K562 (cell line): ENCODE measurements around the gene FGFRL1. TPM values are rescaled to one million over a fixed set of nuclear protein-coding genes. Genes with fewer than 3 reads are reported as not detected.

Experiments
- AFF4 ChIP-seq: sonication (generic); formaldehyde crosslinking; IDR thresholded peaks from 2 replicates; pipeline ENCODE4 v1.8.0; 2023; ENCODE audit warnings: mild to moderate bottlenecking, missing genetic modification reagents
- CAMTA2 ChIP-seq: fragments of 250-450 bp; sonication (Bioruptor Pico); conservative IDR thresholded peaks from 2 replicates; pipeline ENCODE4 v1.5.1; 2022
- CXXC5 ChIP-seq: fragments of 250-450 bp; sonication (Bioruptor Pico); IDR thresholded peaks from 2 replicates; pipeline ENCODE4 v1.8.0; 2022; ENCODE audit warnings: inconsistent platforms, mild to moderate bottlenecking, moderate library complexity
- GMEB1 ChIP-seq: fragments of 250-450 bp; sonication (Bioruptor Pico); IDR thresholded peaks from 2 replicates; pipeline ENCODE4 v1.4.0; 2020; ENCODE audit warnings: mild to moderate bottlenecking
- HES1 ChIP-seq: fragments of 450-650 bp; IDR thresholded peaks from 2 replicates; pipeline ENCODE4 v1.6.1; 2016; ENCODE audit warnings: low read depth, mild to moderate bottlenecking, moderate library complexity
- HNRNPLL ChIP-seq: fragments of 200-400 bp; formaldehyde crosslinking; IDR thresholded peaks from 2 replicates; pipeline ENCODE4 v1.6.1; 2017; ENCODE audit warnings: low read length, low read depth, mild to moderate bottlenecking; ENCODE audit not compliant: poor library complexity, severe bottlenecking
- MAX ChIP-seq: sonication (generic); formaldehyde crosslinking; IDR thresholded peaks from 2 replicates; pipeline ENCODE4 v1.9.0; 2022; ENCODE audit warnings: mild to moderate bottlenecking, missing genetic modification reagents
- MTF1 ChIP-seq: fragments of 250-450 bp; sonication (Bioruptor Pico); IDR thresholded peaks from 2 replicates; pipeline ENCODE4 v1.9.0; 2021; ENCODE audit warnings: moderate library complexity, mild to moderate bottlenecking, inconsistent platforms, borderline replicate concordance
- MYC ChIP-seq, 2 experiments: fragments of 250-450 bp in 1 of 2; sonication (Bioruptor Pico) in 1 of 2; IDR thresholded peaks; 2 replicates each; pipeline versions ENCODE4 v1.5.1 to v1.6.1; 2012 to 2021; ENCODE audit warnings: low read depth in 2 of 2, borderline replicate concordance in 1 of 2, improper control_type of control experiment in 1 of 2, low read length in 1 of 2, mild to moderate bottlenecking in 1 of 2, moderate library complexity in 1 of 2
- PYGO2 ChIP-seq: fragments of 450-650 bp; IDR thresholded peaks from 2 replicates; pipeline ENCODE4 v1.6.1; 2016; ENCODE audit warnings: mild to moderate bottlenecking, missing genetic modification characterization, moderate library complexity, missing compliant biosample characterization
- SP2 ChIP-seq: IDR thresholded peaks from 2 replicates; pipeline ENCODE4 v1.6.1; 2011; ENCODE audit warnings: mild to moderate bottlenecking, low read depth, low read length, moderate library complexity; ENCODE audit not compliant: poor library complexity, severe bottlenecking; ENCODE audit errors: extremely low read depth
- SPI1 ChIP-seq: IDR thresholded peaks from 2 replicates; pipeline ENCODE4 v1.6.1; 2011; ENCODE audit warnings: low read depth, low read length, control low read depth, borderline replicate concordance
- TFE3 ChIP-seq: fragments of 450-650 bp; formaldehyde crosslinking; IDR thresholded peaks from 2 replicates; pipeline ENCODE4 v1.4.0; 2020; ENCODE audit warnings: mild to moderate bottlenecking, mixed read lengths
- TGIF2 ChIP-seq: sonication (generic); formaldehyde crosslinking; IDR thresholded peaks from 2 replicates; pipeline ENCODE4 v1.8.1; 2022; ENCODE audit warnings: mild to moderate bottlenecking, missing genetic modification reagents, moderate library complexity
- ZNF121 ChIP-seq: sonication (generic); formaldehyde crosslinking; conservative IDR thresholded peaks from 2 replicates; pipeline ENCODE4 v1.8.0; 2022; ENCODE audit warnings: missing genetic modification reagents
- ZNF140 ChIP-seq: fragments of 250-450 bp; sonication (Bioruptor Pico); IDR thresholded peaks from 2 replicates; pipeline ENCODE4 v1.8.0; 2021; ENCODE audit warnings: moderate library complexity, mild to moderate bottlenecking, inconsistent platforms
- ZNF24 ChIP-seq: fragments of 450-650 bp; IDR thresholded peaks from 2 replicates; pipeline ENCODE4 v1.6.1; 2016
- ZNF444 ChIP-seq: fragments of 250-450 bp; sonication (Bioruptor Pico); IDR thresholded peaks from 2 replicates; pipeline ENCODE4 v1.4.0; 2020; ENCODE audit warnings: mild to moderate bottlenecking, moderate library complexity
- ZSCAN29 ChIP-seq: fragments of 450-650 bp; IDR thresholded peaks from 2 replicates; pipeline ENCODE4 v1.6.1; 2017
- polyA plus RNA-seq, 8 experiments: library from polyadenylated mRNA; depleted of rRNA in 4 of 8; stranded (reverse) in 5 of 8; unstranded in 3 of 8; fragments of >200 nt; fragmentation: Nextera tagmentation in 2 of 8; fragmentation: Illumina TruSeq in 1 of 8; extraction: Ambion mirVana in 2 of 8; extraction: Trizol in 1 of 8; gene quantifications; 2 replicates each; pipeline versions ENCODE4 v1.2.1 to v1.2.3, GENCODE V29; 2011 to 2014; ENCODE audit warnings: inconsistent platforms in 1 of 8, missing spikeins in 1 of 8
- total RNA-seq, 7 experiments: library from RNA; depleted of rRNA in 6 of 7; stranded (reverse); fragments of >200 nt in 6 of 7; fragmentation: Illumina TruSeq in 2 of 7; extraction: Trizol in 2 of 7; gene quantifications; 2 replicates each; pipeline versions ENCODE4 v1.2.1 to v1.2.3, GENCODE V29; 2011 to 2021; ENCODE audit warnings: low replicate concordance in 1 of 7

FGFRL1 gene
- total and polyA plus RNA-seq, 9 of the 15 experiments (the other 6 are each of a cell fraction or from before 2014, with no cell fraction given): 0.34 to 49.9 (median 14.6) TPM

- TF ChIP-seq CXXC5 (CRISPR knock-in tag) (peak; percentile 94), TGIF2 (CRISPR knock-in tag) (peak; percentile 76; the same call in 1 of the 2 replicates), GMEB1 (CRISPR knock-in tag) (peak; percentile 55), ZNF140 (no peak), ZNF444 (no peak; the same call in 1 of the 2 replicates), MTF1 (CRISPR knock-in tag) (no peak), ZNF121 (CRISPR knock-in tag) (no peak), HNRNPLL (peak; percentile 65), ZSCAN29 (peak; percentile 28; the same call in 1 of the 2 replicates), MAX (CRISPR knock-in tag) (peak; percentile 74), MYC (IDR thresholded peaks at IDR 0.05; ENCODE audit: low read depth, low read length) (peak; percentile 85), MYC (CRISPR knock-in tag; IDR thresholded peaks at IDR 0.05; ENCODE audit: borderline replicate concordance, low read depth) (no peak), SP2 (no peak), HES1 (no peak), CAMTA2 (CRISPR knock-in tag) (0 out of 2 replicates have a peak, but pooled peaks have one; percentile 70), PYGO2 (tag) (no peak), ZNF24 (peak; percentile 60), AFF4 (CRISPR knock-in tag) (0 out of 2 replicates have a peak, but pooled peaks have one; percentile 58), TFE3 (no peak), SPI1 (0 out of 2 replicates have a peak, but pooled peaks have one; percentile 1)
Measured at GRCh38 chr4:986879-987623, 24.4 kb upstream of the FGFRL1 start, which contains the start of gene IDUA (continued).
